ENCODE results near the gene LEPR.
"Not testable (repeated sequence)": the region's sequence is repeated elsewhere in the genome, so short reads cannot be mapped to it uniquely, and the experiment has no call there.

The LEPR gene

GRCh38 chr1:65437616-65438015 is 17.1 kb downstream of the LEPR start:
- Mint-ChIP-seq H3K9me3 (no peaks in the 10 kb centered on the region), H3K36me3 (ENCODE audit: low read depth) (peaks cover 4% of the 10 kb centered on the region), H3K27me3 (no peaks in the 10 kb centered on the region), H3K4me1 (no peaks in the 10 kb centered on the region), H3K27ac (no peak overlapping the region), H3K4me3 (no peak overlapping the region)
- DNase-seq (no peak), ATAC-seq (no peak)

- H3K36me3 Mint-ChIP-seq (ENCODE audit: low read depth): no peaks in the 10 kb centered on the region
- ATAC-seq (no peak), DNase-seq (no peak)
- H3K4me1 Mint-ChIP-seq: no peaks in the 10 kb centered on the region
- H3K27me3 Mint-ChIP-seq: no peaks in the 10 kb centered on the region
- no peak overlapping the region for H3K27ac Mint-ChIP-seq
- H3K4me3 Mint-ChIP-seq: no peak overlapping the region
- no peaks in the 10 kb centered on the region for H3K9me3 Mint-ChIP-seq
Measured at GRCh38 chr1:65440322-65440900, 19.9 kb downstream of the LEPR start.

- H3K9me3 Mint-ChIP-seq: no peaks in the 10 kb centered on the region
- H3K27me3 Mint-ChIP-seq: no peaks in the 10 kb centered on the region
- no peak overlapping the region for H3K4me3 Mint-ChIP-seq
- no peaks in the 10 kb centered on the region for H3K4me1 Mint-ChIP-seq
- DNase-seq: no peak
- ATAC-seq: no peak
- H3K27ac Mint-ChIP-seq: no peak overlapping the region
- no peaks in the 10 kb centered on the region for H3K36me3 Mint-ChIP-seq (ENCODE audit: low read depth)
Measured at GRCh38 chr1:65440915-65441314, 20.4 kb downstream of the LEPR start.

GRCh38 chr1:65441464-65441863 is 21.0 kb downstream of the LEPR start:
- DNase-seq (no peak), ATAC-seq (no peak)

GRCh38 chr1:65442442-65442841 is 22.0 kb downstream of the LEPR start:
- H3K9me3 Mint-ChIP-seq: no peaks in the 10 kb centered on the region
- H3K4me1 Mint-ChIP-seq: no peaks in the 10 kb centered on the region
- no peaks in the 10 kb centered on the region for H3K27me3 Mint-ChIP-seq
- H3K4me3 Mint-ChIP-seq: no peak overlapping the region
- no peaks in the 10 kb centered on the region for H3K36me3 Mint-ChIP-seq (ENCODE audit: low read depth)
- ATAC-seq: no peak
- no peak for DNase-seq
- H3K27ac Mint-ChIP-seq: no peak overlapping the region

More at GRCh38 chr1:65441464-65441863, 21.0 kb downstream of the LEPR start:
- no peaks in the 10 kb centered on the region for H3K9me3 Mint-ChIP-seq
- H3K4me1 Mint-ChIP-seq: no peaks in the 10 kb centered on the region
- no peaks in the 10 kb centered on the region for H3K36me3 Mint-ChIP-seq (ENCODE audit: low read depth)
- H3K4me3 Mint-ChIP-seq: no peak overlapping the region
- no peaks in the 10 kb centered on the region for H3K27me3 Mint-ChIP-seq
- H3K27ac Mint-ChIP-seq: no peak overlapping the region

GRCh38 chr1:65443647-65444046 is 23.2 kb downstream of the LEPR start:
- Mint-ChIP-seq H3K36me3 (ENCODE audit: low read depth) (no peaks in the 10 kb centered on the region), H3K4me1 (no peaks in the 10 kb centered on the region), H3K9me3 (no peaks in the 10 kb centered on the region), H3K27ac (no peak overlapping the region), H3K27me3 (no peaks in the 10 kb centered on the region), H3K4me3 (no peak overlapping the region)
- ATAC-seq: no peak
- DNase-seq: no peak

GRCh38 chr1:65444128-65444640 is 23.7 kb downstream of the LEPR start:
- no peaks in the 10 kb centered on the region for H3K36me3 Mint-ChIP-seq (ENCODE audit: low read depth)
- DNase-seq (no peak), ATAC-seq (no peak)
- H3K9me3 Mint-ChIP-seq: no peaks in the 10 kb centered on the region
- no peaks in the 10 kb centered on the region for H3K27me3 Mint-ChIP-seq
- H3K4me1 Mint-ChIP-seq: no peaks in the 10 kb centered on the region
- H3K27ac Mint-ChIP-seq: no peak overlapping the region
- no peak overlapping the region for H3K4me3 Mint-ChIP-seq

- H3K4me3 Mint-ChIP-seq: no peak overlapping the region
- no peaks in the 10 kb centered on the region for H3K4me1 Mint-ChIP-seq
Measured at GRCh38 chr1:65445837-65446236, 25.4 kb downstream of the LEPR start.

GRCh38 chr1:65449214-65449823 is 28.9 kb downstream of the LEPR start:
- no peak overlapping the region for H3K4me3 Mint-ChIP-seq
- H3K9me3 Mint-ChIP-seq: no peaks in the 10 kb centered on the region
- DNase-seq: no peak
- no peak for ATAC-seq
- H3K27me3 Mint-ChIP-seq: no peaks in the 10 kb centered on the region
- H3K36me3 Mint-ChIP-seq (ENCODE audit: low read depth): no peaks in the 10 kb centered on the region
- no peak overlapping the region for H3K27ac Mint-ChIP-seq
- no peaks in the 10 kb centered on the region for H3K4me1 Mint-ChIP-seq

More at GRCh38 chr1:65445837-65446236, 25.4 kb downstream of the LEPR start:
- Mint-ChIP-seq H3K9me3 (no peaks in the 10 kb centered on the region), H3K27ac (no peak overlapping the region), H3K36me3 (ENCODE audit: low read depth) (no peaks in the 10 kb centered on the region), H3K27me3 (no peaks in the 10 kb centered on the region)
- no peak for ATAC-seq
- no peak for DNase-seq

- not testable (repeated sequence) for H3K27me3 Mint-ChIP-seq; H3K4me3 Mint-ChIP-seq; ATAC-seq; H3K27ac Mint-ChIP-seq; DNase-seq; H3K36me3 Mint-ChIP-seq (ENCODE audit: low read depth)
- Mint-ChIP-seq H3K9me3 (peaks cover 15% of the 10 kb centered on the region), H3K4me1 (peaks cover 10% of the 10 kb centered on the region)
Measured at GRCh38 chr1:65455678-65456077, 35.2 kb downstream of the LEPR start.

GRCh38 chr1:65456481-65456880 is 36.0 kb downstream of the LEPR start:
- Mint-ChIP-seq H3K27ac (no peak overlapping the region), H3K4me3 (no peak overlapping the region), H3K9me3 (peaks cover 15% of the 10 kb centered on the region), H3K36me3 (ENCODE audit: low read depth) (peaks cover 4% of the 10 kb centered on the region), H3K27me3 (no peaks in the 10 kb centered on the region), H3K4me1 (peaks cover 10% of the 10 kb centered on the region)
- ATAC-seq (no peak), DNase-seq (no peak)

- H3K27ac Mint-ChIP-seq: no peak overlapping the region
- no peak overlapping the region for H3K4me3 Mint-ChIP-seq
- H3K27me3 Mint-ChIP-seq: no peaks in the 10 kb centered on the region
- DNase-seq (no peak), ATAC-seq (no peak)
- peaks cover 15% of the 10 kb centered on the region for H3K9me3 Mint-ChIP-seq
- peaks cover 4% of the 10 kb centered on the region for H3K36me3 Mint-ChIP-seq (ENCODE audit: low read depth)
- H3K4me1 Mint-ChIP-seq: peaks cover 10% of the 10 kb centered on the region
Measured at GRCh38 chr1:65457868-65458267, 37.4 kb downstream of the LEPR start.

GRCh38 chr1:65458730-65459396 is 38.4 kb downstream of the LEPR start:
- no peaks in the 10 kb centered on the region for H3K27me3 Mint-ChIP-seq
- H3K9me3 Mint-ChIP-seq: peaks cover 19% of the 10 kb centered on the region
- ATAC-seq (no peak), DNase-seq (no peak)
- no peak overlapping the region for H3K27ac Mint-ChIP-seq
- no peak overlapping the region for H3K4me3 Mint-ChIP-seq
- peaks cover 4% of the 10 kb centered on the region for H3K36me3 Mint-ChIP-seq (ENCODE audit: low read depth)
- H3K4me1 Mint-ChIP-seq: peaks cover 10% of the 10 kb centered on the region

GRCh38 chr1:65459397-65459768 is 38.9 kb downstream of the LEPR start:
- Mint-ChIP-seq H3K36me3 (ENCODE audit: low read depth) (peaks cover 4% of the 10 kb centered on the region), H3K27ac (no peak overlapping the region), H3K9me3 (peaks cover 20% of the 10 kb centered on the region), H3K4me1 (peaks cover 10% of the 10 kb centered on the region), H3K27me3 (no peaks in the 10 kb centered on the region), H3K4me3 (no peak overlapping the region)
- DNase-seq (no peak), ATAC-seq (no peak)

GRCh38 chr1:65465837-65466236 is 45.4 kb downstream of the LEPR start:
- H3K4me3 Mint-ChIP-seq; H3K4me1 Mint-ChIP-seq; H3K27me3 Mint-ChIP-seq; H3K36me3 Mint-ChIP-seq (ENCODE audit: low read depth); ATAC-seq; H3K27ac Mint-ChIP-seq; DNase-seq: not testable (repeated sequence)
- H3K9me3 Mint-ChIP-seq: peaks cover 14% of the 10 kb centered on the region

Measured in activated naive CD8-positive, alpha-beta T cell treated with anti-CD3 and anti-CD28 coated beads, Interleukin-2, amount 50 U/mL, for 24 hours (primary cell).